Measurements from ENCODE around the gene TP53I11.

TP53I11 gene

GRCh38 chr11:44893846-44894617, 56.7 kb downstream of the TP53I11 start:
- DNase-seq (ENCODE audit: low read depth), result no peak
- TF ChIP-seq CTCF (IDR thresholded peaks at IDR 0.05; ENCODE audit: control insufficient read depth, insufficient read depth, low read depth, low read length, missing control alignments), result peak; percentile 95
- H3K4me3 ChIP-seq (ENCODE audit: control insufficient read depth, low read depth, low read length), result no peak overlapping the region

GRCh38 chr11:44893308-44893822, 57.3 kb downstream of the TP53I11 start:
- no peak for TF ChIP-seq CTCF (IDR thresholded peaks at IDR 0.05; ENCODE audit: control insufficient read depth, insufficient read depth, low read depth, low read length, missing control alignments)
- no peak overlapping the region for H3K4me3 ChIP-seq (ENCODE audit: control insufficient read depth, low read depth, low read length)
- no peak for DNase-seq (ENCODE audit: low read depth)

GRCh38 chr11:44892843-44893242, 57.8 kb downstream of the TP53I11 start:
- no peak for DNase-seq (ENCODE audit: low read depth)
- no peak overlapping the region for H3K4me3 ChIP-seq (ENCODE audit: control insufficient read depth, low read depth, low read length)
- no peak for TF ChIP-seq CTCF (IDR thresholded peaks at IDR 0.05; ENCODE audit: control insufficient read depth, insufficient read depth, low read depth, low read length, missing control alignments)

GRCh38 chr11:44889266-44889665, 61.4 kb downstream of the TP53I11 start:
- DNase-seq (ENCODE audit: low read depth), result no peak
- no peak for TF ChIP-seq CTCF (IDR thresholded peaks at IDR 0.05; ENCODE audit: control insufficient read depth, insufficient read depth, low read depth, low read length, missing control alignments)
- no peak overlapping the region for H3K4me3 ChIP-seq (ENCODE audit: control insufficient read depth, low read depth, low read length)

- DNase-seq (ENCODE audit: low read depth), result no peak
- TF ChIP-seq CTCF (IDR thresholded peaks at IDR 0.05; ENCODE audit: control insufficient read depth, insufficient read depth, low read depth, low read length, missing control alignments), result no peak
- no peak overlapping the region for H3K4me3 ChIP-seq (ENCODE audit: control insufficient read depth, low read depth, low read length)
Measured at GRCh38 chr11:44887636-44888035, 63.0 kb downstream of the TP53I11 start.

- H3K4me3 ChIP-seq (ENCODE audit: control insufficient read depth, low read depth, low read length), result no peak overlapping the region
- DNase-seq (ENCODE audit: low read depth), result peak; percentile 28
- no peak for TF ChIP-seq CTCF (IDR thresholded peaks at IDR 0.05; ENCODE audit: control insufficient read depth, insufficient read depth, low read depth, low read length, missing control alignments)
Measured at GRCh38 chr11:44886790-44887140, 63.9 kb downstream of the TP53I11 start.
